CD4-positive, alpha-beta T cell (primary cell): ENCODE results near the gene BICD1. TPM values are rescaled to one million over a fixed set of nuclear protein-coding genes. Genes with fewer than 3 reads are reported as not detected.
"Not testable (repeated sequence)": the region's sequence is repeated elsewhere in the genome, so short reads cannot be mapped to it uniquely, and the experiment has no call there.

Source experiments
- ATAC-seq: fragments of 200-7000 bp; cut with Tn5 transposase; one replicate; pipeline ENCODE4 v1.10.0; 2022; ENCODE audit warnings: mild to moderate bottlenecking; ENCODE audit not compliant: poor library complexity
- CTCF ChIA-PET: fragments of 350-600 bp; sonication (Branson Sonifier 250); formaldehyde crosslinking; loops from one replicate; lab custom pipeline; 2021; ENCODE audit warnings: antibody characterized with exemption, inconsistent platforms; lab: Charles Lee
- POLR2A ChIA-PET: fragments of 350-600 bp; sonication (Branson Sonifier 250); formaldehyde crosslinking; loops from one replicate; lab custom pipeline; 2021; ENCODE audit warnings: antibody characterized with exemption, inconsistent platforms; lab: Charles Lee
- DNase-seq, 14 experiments: peaks; one replicate each; pipeline ENCODE4 v3.0.0-alpha.2; 2013 to 2020; ENCODE audit warnings: mixed read lengths in 2 of 14
- H3K27ac ChIP-seq, 2 donors: one replicate each; pipeline versions ENCODE4 v1.5.1 to v1.7.0; 2013; ENCODE audit warnings: low read length in 2 of 2, low read depth in 1 of 2, mild to moderate bottlenecking in 1 of 2
- H3K27me3 ChIP-seq, 2 experiments: 1 replicate in 1 of 2; 2 replicates in 1 of 2; pipeline versions ENCODE4 v1.6.1 to v1.7.0; 2013; ENCODE audit warnings: low read length in 2 of 2, control low read depth in 1 of 2, mild to moderate bottlenecking in 1 of 2, moderate library complexity in 1 of 2; ENCODE audit not compliant: insufficient read depth in 2 of 2, control insufficient read depth in 1 of 2
- H3K36me3 ChIP-seq: one replicate; pipeline ENCODE4 v1.6.1; 2013; ENCODE audit warnings: low read length, control low read depth; ENCODE audit not compliant: insufficient read depth
- H3K4me1 ChIP-seq: one replicate; pipeline ENCODE4 v1.6.1; 2013; ENCODE audit warnings: low read length, control low read depth; ENCODE audit not compliant: insufficient read depth
- H3K4me3 ChIP-seq: one replicate; pipeline ENCODE4 v1.5.1; 2013; ENCODE audit warnings: mild to moderate bottlenecking, low read length, moderate library complexity
- H3K9me3 ChIP-seq, 2 experiments: 1 replicate in 1 of 2; 2 replicates in 1 of 2; pipeline versions ENCODE4 v1.6.1 to v1.7.0; 2013; ENCODE audit warnings: low read length in 2 of 2, mild to moderate bottlenecking in 2 of 2, control low read depth in 1 of 2, moderate library complexity in 1 of 2; ENCODE audit not compliant: control insufficient read depth in 1 of 2, insufficient read depth in 1 of 2
- H3K27ac Mint-ChIP-seq: one replicate; pipeline ENCODE4 v1.8.0; 2020; ENCODE audit warnings: mixed read lengths
- H3K27me3 Mint-ChIP-seq: one replicate; pipeline ENCODE4 v1.8.0; 2021; ENCODE audit warnings: mixed read lengths
- H3K36me3 Mint-ChIP-seq: one replicate; pipeline ENCODE4 v1.8.0; 2021; ENCODE audit warnings: low read depth, mixed read lengths
- H3K4me1 Mint-ChIP-seq: one replicate; pipeline ENCODE4 v1.8.0; 2021; ENCODE audit warnings: low read depth, mixed read lengths
- H3K4me3 Mint-ChIP-seq: one replicate; pipeline ENCODE4 v1.8.0; 2020; ENCODE audit warnings: mild to moderate bottlenecking, mixed read lengths
- H3K9me3 Mint-ChIP-seq: one replicate; pipeline ENCODE4 v1.8.0; 2020; ENCODE audit warnings: mixed read lengths
- CTCF ChIP-seq: fragments of 200-600 bp; IDR thresholded peaks from one replicate; pipeline ENCODE4 v1.8.0; 2022; ENCODE audit warnings: antibody characterized with exemption, mild to moderate bottlenecking
- intact Hi-C, 2 experiments: fragments of 100-400 bp; cut with DNase I in 1 of 2; cut with micrococcal nuclease in 1 of 2; formaldehyde crosslinking; loops; one replicate each; pipeline versions ENCODE4 v1.15.1 to v1.9.0; 2023 to 2025; cut with DNase I, micrococcal nuclease
- total RNA-seq, 174 experiments: library from RNA in 2 of 174; stranded (reverse) in 2 of 174; gene quantifications; one replicate each; pipeline ENCODE4 v1.2.3 and lab custom pipeline; 2021 to 2026

The BICD1 gene
- total RNA-seq, 2 experiments from 2014 or later, result 13.5 to 14.3 TPM

GRCh38 chr12:32183650-32184049, 77.0 kb downstream of the BICD1 start:
- intact Hi-C loops, result no loop called here
- no peak for TF ChIP-seq CTCF
- Mint-ChIP-seq H3K9me3 (no peaks in the 10 kb centered on the region), H3K36me3 (peaks cover 6% of the 10 kb centered on the region), H3K4me3 (no peak overlapping the region), H3K4me1 (no peaks in the 10 kb centered on the region), H3K27me3 (no peaks in the 10 kb centered on the region), H3K27ac (no peak overlapping the region)
- POLR2A ChIA-PET, result no interaction called here
- Histone ChIP-seq H3K27me3 (no peaks in the 10 kb centered on the region), H3K4me3 (no peak overlapping the region), H3K4me1 (no peaks in the 10 kb centered on the region), H3K9me3 (no peaks in the 10 kb centered on the region), H3K36me3 (no peaks in the 10 kb centered on the region), H3K27ac (no peak overlapping the region)
- ATAC-seq (no peak), DNase-seq (no peak)
- CTCF ChIA-PET, result no interaction called here

GRCh38 chr12:32187127-32187526, 80.5 kb downstream of the BICD1 start:
- intact Hi-C loops, H3K27ac ChIP-seq, ATAC-seq, H3K9me3 ChIP-seq, DNase-seq, H3K27me3 ChIP-seq, H3K27me3 Mint-ChIP-seq, H3K4me3 ChIP-seq, H3K9me3 Mint-ChIP-seq, H3K4me1 Mint-ChIP-seq, H3K4me1 ChIP-seq, CTCF ChIA-PET, POLR2A ChIA-PET, H3K4me3 Mint-ChIP-seq, H3K36me3 ChIP-seq, H3K27ac Mint-ChIP-seq: not testable (repeated sequence)
- peaks cover 12% of the 10 kb centered on the region for H3K36me3 Mint-ChIP-seq

GRCh38 chr12:32191445-32191844, 84.8 kb downstream of the BICD1 start:
- ChIA-PET POLR2A (no interaction called here), CTCF (no interaction called here)
- H3K4me1 ChIP-seq, result no peaks in the 10 kb centered on the region
- Mint-ChIP-seq H3K4me3 (no peak overlapping the region), H3K36me3 (peaks cover 17% of the 10 kb centered on the region), H3K4me1 (no peaks in the 10 kb centered on the region), H3K9me3 (peaks cover 6% of the 10 kb centered on the region), H3K27me3 (no peaks in the 10 kb centered on the region), H3K27ac (no peak overlapping the region)
- peaks cover 0 to 5% of the 10 kb centered on the region in 2 experiments for H3K9me3 ChIP-seq
- H3K27me3 ChIP-seq, result no peaks in the 10 kb centered on the region
- no peak overlapping the region for H3K27ac ChIP-seq
- no peak for TF ChIP-seq CTCF
- H3K4me3 ChIP-seq, result no peak overlapping the region
- ATAC-seq (no peak), DNase-seq (no peak)
- H3K36me3 ChIP-seq, result no peaks in the 10 kb centered on the region
- intact Hi-C loops, result no loop called here
